HepG2 (cell line): Measurements from ENCODE around the gene COQ3. TPM values are rescaled to one million over a fixed set of nuclear protein-coding genes. Genes with fewer than 3 reads are reported as not detected.
A peak's percentile ranks its signal among the peaks of the same experiment; 100 is the strongest.

ENCODE experiments used
- AGO1 ChIP-seq: fragments of 200-400 bp; formaldehyde crosslinking; IDR thresholded peaks from 2 replicates; pipeline ENCODE4 v1.6.1; 2017; ENCODE audit warnings: mild to moderate bottlenecking, low read depth, low read length, moderate library complexity; ENCODE audit not compliant: poor library complexity, severe bottlenecking
- ATF7 ChIP-seq, 2 experiments: fragments of 450-650 bp in 1 of 2; sonication (generic) in 1 of 2; formaldehyde crosslinking in 1 of 2; IDR thresholded peaks; 2 replicates each; pipeline versions ENCODE4 v1.4.0 to v1.6.1; 2016 to 2020; ENCODE audit warnings: antibody characterized with exemption in 1 of 2, mild to moderate bottlenecking in 1 of 2, missing genetic modification reagents in 1 of 2
- KDM5B ChIP-seq: sonication (generic); formaldehyde crosslinking; IDR thresholded peaks from 2 replicates; pipeline ENCODE4 v1.4.0; 2020; ENCODE audit warnings: missing genetic modification reagents, mild to moderate bottlenecking, borderline replicate concordance
- KDM6A ChIP-seq: IDR thresholded peaks from 2 replicates; pipeline ENCODE4 v1.6.1; 2016; ENCODE audit warnings: low read depth
- SCMH1 ChIP-seq: sonication (generic); formaldehyde crosslinking; IDR thresholded peaks from 2 replicates; pipeline ENCODE4 v1.9.0; 2021; ENCODE audit warnings: missing genetic modification reagents, mild to moderate bottlenecking, borderline replicate concordance
- SKI ChIP-seq: fragments of 450-650 bp; IDR thresholded peaks from one replicate; pipeline ENCODE4 v1.6.1; 2018; ENCODE audit warnings: mild to moderate bottlenecking; ENCODE audit not compliant: partially characterized antibody
- SYNCRIP ChIP-seq: fragments of 200-400 bp; formaldehyde crosslinking; IDR thresholded peaks from 2 replicates; pipeline ENCODE4 v1.6.1; 2018; ENCODE audit warnings: mild to moderate bottlenecking, low read depth, low read length; ENCODE audit not compliant: insufficient read depth
- TBL1XR1 ChIP-seq: fragments of 150-350 bp; IDR thresholded peaks from 2 replicates; pipeline ENCODE4 v1.6.1; 2014; ENCODE audit warnings: borderline replicate concordance, low read length; ENCODE audit not compliant: partially characterized antibody
- TEAD3 ChIP-seq: optimal IDR thresholded peaks from 2 replicates; pipeline ENCODE3; 2016; ENCODE audit warnings: borderline replicate concordance
- ZNF101 ChIP-seq: sonication (generic); formaldehyde crosslinking; IDR thresholded peaks from 2 replicates; pipeline ENCODE4 v1.4.0; 2020; ENCODE audit warnings: mild to moderate bottlenecking, low read depth, missing genetic modification reagents, borderline replicate concordance
- ZNF616 ChIP-seq: sonication (generic); formaldehyde crosslinking; IDR thresholded peaks from 2 replicates; pipeline ENCODE4 v1.5.0; 2020; ENCODE audit warnings: low read depth, mild to moderate bottlenecking, missing genetic modification reagents
- ZNF619 ChIP-seq: sonication (generic); formaldehyde crosslinking; IDR thresholded peaks from 2 replicates; pipeline ENCODE4 v1.4.0; 2020; ENCODE audit warnings: mild to moderate bottlenecking, missing genetic modification reagents
- ZNF652 ChIP-seq: IDR thresholded peaks from 2 replicates; pipeline ENCODE4 v1.6.1; 2016; ENCODE audit warnings: low read depth, borderline replicate concordance
- ZNF674 ChIP-seq: sonication (generic); formaldehyde crosslinking; IDR thresholded peaks from 2 replicates; pipeline ENCODE4 v1.5.0; 2020; ENCODE audit warnings: low read depth, mild to moderate bottlenecking, missing genetic modification reagents
- ZNF768 ChIP-seq: sonication (generic); formaldehyde crosslinking; IDR thresholded peaks from 2 replicates; pipeline ENCODE4 v1.4.0; 2020; ENCODE audit warnings: missing genetic modification reagents
- polyA plus RNA-seq, 8 experiments: library from polyadenylated mRNA; depleted of rRNA in 3 of 8; stranded (reverse) in 7 of 8; unstranded in 1 of 8; fragments of >200 nt; fragmentation: Illumina TruSeq in 4 of 8; extraction: Trizol in 4 of 8; gene quantifications; 2 replicates each; pipeline versions ENCODE4 v1.2.1 to v1.2.3, GENCODE V29; 2011 to 2016; ENCODE audit warnings: low read depth in 4 of 8, missing spikeins in 1 of 8, mixed read lengths in 1 of 8; ENCODE audit not compliant: insufficient read depth in 1 of 8
- total RNA-seq, 5 experiments: library from RNA; depleted of rRNA; stranded (reverse); fragments of >200 nt; fragmentation: Illumina TruSeq; extraction: Trizol; gene quantifications; 2 replicates each; pipeline ENCODE4 v1.2.3, GENCODE V29; 2016; ENCODE audit warnings: low read depth in 1 of 5
- TF ChIP-seq, protein P1 (sequence below): IDR thresholded peaks from 2 replicates; pipeline ENCODE4 v1.6.1; 2016; ENCODE audit warnings: low read depth, missing genetic modification reagents, missing compliant biosample characterization
- TF ChIP-seq, protein P2 (sequence below): fragments of 450-650 bp; IDR thresholded peaks from 2 replicates; pipeline ENCODE4 v1.6.1; 2017; ENCODE audit warnings: mild to moderate bottlenecking
- TF ChIP-seq, protein P3 (sequence below): sonication (generic); formaldehyde crosslinking; IDR thresholded peaks from 2 replicates; pipeline ENCODE4 v1.5.1; 2020; ENCODE audit warnings: missing genetic modification reagents, mild to moderate bottlenecking, borderline replicate concordance

COQ3 gene
- total and polyA plus RNA-seq, 2 of the 13 experiments (the other 11 are each of a cell fraction or from before 2014, with no cell fraction given) = 5.3 to 20.5 TPM

DNA sequence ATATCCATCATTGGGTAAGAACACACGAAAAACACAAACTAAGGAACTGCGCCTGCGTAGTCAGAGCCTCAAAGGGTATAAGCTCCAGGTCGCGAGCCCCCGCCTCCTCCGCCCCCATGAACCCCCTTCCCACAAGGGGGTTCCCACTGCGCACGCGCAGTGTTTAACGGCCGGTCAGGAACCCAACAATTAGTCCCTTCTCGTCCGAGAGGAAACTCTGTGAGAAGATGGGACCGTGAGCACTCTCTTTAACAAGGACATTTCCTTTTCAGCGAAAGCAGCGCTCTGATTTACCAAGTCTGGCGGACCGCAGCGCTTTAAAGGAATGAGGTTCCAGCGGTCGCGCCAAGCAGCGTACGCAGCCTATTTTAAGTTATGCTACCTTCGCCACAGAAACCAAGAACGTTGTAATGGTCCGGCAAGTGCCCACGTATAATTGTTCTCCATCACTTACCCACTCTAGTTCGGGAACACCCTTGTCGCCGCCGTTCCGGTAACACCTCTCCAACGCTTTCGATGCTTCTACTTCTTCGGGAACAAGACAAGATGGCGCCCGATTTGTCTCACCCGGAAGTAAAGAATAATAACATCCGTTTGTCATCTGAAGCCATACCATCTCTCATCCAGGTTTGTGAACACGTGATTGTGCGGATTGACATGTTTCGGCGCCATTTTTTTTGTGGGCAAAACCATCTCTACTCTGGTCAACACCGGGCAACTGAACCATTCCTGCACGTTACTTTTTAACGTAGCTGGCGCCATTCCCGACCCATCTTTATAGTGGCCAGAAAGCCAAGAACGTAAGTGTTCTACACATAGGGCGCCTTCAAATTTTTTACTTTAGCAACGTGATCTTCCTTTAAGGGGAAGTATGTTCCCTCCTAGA is 31.0 kb upstream of the COQ3 start, which contains the start of gene PNISR (continued):
- TF ChIP-seq ZNF768 (CRISPR knock-in tag) (no peak), SKI (no peak), TBL1XR1 (peak; percentile 53), ATF7 (IDR thresholded peaks at IDR 0.05) (no peak), ATF7 (CRISPR knock-in tag; IDR thresholded peaks at IDR 0.05) (no peak), ZNF101 (CRISPR knock-in tag) (no peak), AGO1 (no peak), KDM6A (no peak), ZNF652 (CRISPR knock-in tag) (no peak), KDM5B (CRISPR knock-in tag) (peak; percentile 60; the same call in 1 of the 2 replicates), ZNF619 (CRISPR knock-in tag) (0 out of 2 replicates have a peak, but pooled peaks have one; percentile 11), SYNCRIP (no peak), TEAD3 (peak; percentile 12), SCMH1 (no peak), ZNF674 (CRISPR knock-in tag) (no peak), ZNF616 (CRISPR knock-in tag) (no peak)
- TF ChIP-seq, protein P1, sequence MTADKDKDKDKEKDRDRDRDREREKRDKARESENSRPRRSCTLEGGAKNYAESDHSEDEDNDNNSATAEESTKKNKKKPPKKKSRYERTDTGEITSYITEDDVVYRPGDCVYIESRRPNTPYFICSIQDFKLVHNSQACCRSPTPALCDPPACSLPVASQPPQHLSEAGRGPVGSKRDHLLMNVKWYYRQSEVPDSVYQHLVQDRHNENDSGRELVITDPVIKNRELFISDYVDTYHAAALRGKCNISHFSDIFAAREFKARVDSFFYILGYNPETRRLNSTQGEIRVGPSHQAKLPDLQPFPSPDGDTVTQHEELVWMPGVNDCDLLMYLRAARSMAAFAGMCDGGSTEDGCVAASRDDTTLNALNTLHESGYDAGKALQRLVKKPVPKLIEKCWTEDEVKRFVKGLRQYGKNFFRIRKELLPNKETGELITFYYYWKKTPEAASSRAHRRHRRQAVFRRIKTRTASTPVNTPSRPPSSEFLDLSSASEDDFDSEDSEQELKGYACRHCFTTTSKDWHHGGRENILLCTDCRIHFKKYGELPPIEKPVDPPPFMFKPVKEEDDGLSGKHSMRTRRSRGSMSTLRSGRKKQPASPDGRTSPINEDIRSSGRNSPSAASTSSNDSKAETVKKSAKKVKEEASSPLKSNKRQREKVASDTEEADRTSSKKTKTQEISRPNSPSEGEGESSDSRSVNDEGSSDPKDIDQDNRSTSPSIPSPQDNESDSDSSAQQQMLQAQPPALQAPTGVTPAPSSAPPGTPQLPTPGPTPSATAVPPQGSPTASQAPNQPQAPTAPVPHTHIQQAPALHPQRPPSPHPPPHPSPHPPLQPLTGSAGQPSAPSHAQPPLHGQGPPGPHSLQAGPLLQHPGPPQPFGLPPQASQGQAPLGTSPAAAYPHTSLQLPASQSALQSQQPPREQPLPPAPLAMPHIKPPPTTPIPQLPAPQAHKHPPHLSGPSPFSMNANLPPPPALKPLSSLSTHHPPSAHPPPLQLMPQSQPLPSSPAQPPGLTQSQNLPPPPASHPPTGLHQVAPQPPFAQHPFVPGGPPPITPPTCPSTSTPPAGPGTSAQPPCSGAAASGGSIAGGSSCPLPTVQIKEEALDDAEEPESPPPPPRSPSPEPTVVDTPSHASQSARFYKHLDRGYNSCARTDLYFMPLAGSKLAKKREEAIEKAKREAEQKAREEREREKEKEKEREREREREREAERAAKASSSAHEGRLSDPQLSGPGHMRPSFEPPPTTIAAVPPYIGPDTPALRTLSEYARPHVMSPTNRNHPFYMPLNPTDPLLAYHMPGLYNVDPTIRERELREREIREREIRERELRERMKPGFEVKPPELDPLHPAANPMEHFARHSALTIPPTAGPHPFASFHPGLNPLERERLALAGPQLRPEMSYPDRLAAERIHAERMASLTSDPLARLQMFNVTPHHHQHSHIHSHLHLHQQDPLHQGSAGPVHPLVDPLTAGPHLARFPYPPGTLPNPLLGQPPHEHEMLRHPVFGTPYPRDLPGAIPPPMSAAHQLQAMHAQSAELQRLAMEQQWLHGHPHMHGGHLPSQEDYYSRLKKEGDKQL = no peak
- TF ChIP-seq, protein P2, sequence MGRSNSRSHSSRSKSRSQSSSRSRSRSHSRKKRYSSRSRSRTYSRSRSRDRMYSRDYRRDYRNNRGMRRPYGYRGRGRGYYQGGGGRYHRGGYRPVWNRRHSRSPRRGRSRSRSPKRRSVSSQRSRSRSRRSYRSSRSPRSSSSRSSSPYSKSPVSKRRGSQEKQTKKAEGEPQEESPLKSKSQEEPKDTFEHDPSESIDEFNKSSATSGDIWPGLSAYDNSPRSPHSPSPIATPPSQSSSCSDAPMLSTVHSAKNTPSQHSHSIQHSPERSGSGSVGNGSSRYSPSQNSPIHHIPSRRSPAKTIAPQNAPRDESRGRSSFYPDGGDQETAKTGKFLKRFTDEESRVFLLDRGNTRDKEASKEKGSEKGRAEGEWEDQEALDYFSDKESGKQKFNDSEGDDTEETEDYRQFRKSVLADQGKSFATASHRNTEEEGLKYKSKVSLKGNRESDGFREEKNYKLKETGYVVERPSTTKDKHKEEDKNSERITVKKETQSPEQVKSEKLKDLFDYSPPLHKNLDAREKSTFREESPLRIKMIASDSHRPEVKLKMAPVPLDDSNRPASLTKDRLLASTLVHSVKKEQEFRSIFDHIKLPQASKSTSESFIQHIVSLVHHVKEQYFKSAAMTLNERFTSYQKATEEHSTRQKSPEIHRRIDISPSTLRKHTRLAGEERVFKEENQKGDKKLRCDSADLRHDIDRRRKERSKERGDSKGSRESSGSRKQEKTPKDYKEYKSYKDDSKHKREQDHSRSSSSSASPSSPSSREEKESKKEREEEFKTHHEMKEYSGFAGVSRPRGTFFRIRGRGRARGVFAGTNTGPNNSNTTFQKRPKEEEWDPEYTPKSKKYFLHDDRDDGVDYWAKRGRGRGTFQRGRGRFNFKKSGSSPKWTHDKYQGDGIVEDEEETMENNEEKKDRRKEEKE = no peak
- TF ChIP-seq, protein P3, sequence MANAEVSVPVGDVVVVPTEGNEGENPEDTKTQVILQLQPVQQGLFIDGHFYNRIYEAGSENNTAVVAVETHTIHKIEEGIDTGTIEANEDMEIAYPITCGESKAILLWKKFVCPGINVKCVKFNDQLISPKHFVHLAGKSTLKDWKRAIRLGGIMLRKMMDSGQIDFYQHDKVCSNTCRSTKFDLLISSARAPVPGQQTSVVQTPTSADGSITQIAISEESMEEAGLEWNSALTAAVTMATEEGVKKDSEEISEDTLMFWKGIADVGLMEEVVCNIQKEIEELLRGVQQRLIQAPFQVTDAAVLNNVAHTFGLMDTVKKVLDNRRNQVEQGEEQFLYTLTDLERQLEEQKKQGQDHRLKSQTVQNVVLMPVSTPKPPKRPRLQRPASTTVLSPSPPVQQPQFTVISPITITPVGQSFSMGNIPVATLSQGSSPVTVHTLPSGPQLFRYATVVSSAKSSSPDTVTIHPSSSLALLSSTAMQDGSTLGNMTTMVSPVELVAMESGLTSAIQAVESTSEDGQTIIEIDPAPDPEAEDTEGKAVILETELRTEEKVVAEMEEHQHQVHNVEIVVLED = peak; percentile 30; the same call in 1 of the 2 replicates
